Activated CD8-positive, alpha-beta memory T cell treated with anti-CD3 and anti-CD28 coated beads for 24 hours (primary cell): ENCODE measurements around the gene COL11A1.
"Not testable (repeated sequence)": the region's sequence is repeated elsewhere in the genome, so short reads cannot be mapped to it uniquely, and the experiment has no call there.

Experiments used
- DNase-seq: peaks from one replicate; pipeline ENCODE4 v3.0.0-alpha.2; 2020

Gene COL11A1

DNA sequence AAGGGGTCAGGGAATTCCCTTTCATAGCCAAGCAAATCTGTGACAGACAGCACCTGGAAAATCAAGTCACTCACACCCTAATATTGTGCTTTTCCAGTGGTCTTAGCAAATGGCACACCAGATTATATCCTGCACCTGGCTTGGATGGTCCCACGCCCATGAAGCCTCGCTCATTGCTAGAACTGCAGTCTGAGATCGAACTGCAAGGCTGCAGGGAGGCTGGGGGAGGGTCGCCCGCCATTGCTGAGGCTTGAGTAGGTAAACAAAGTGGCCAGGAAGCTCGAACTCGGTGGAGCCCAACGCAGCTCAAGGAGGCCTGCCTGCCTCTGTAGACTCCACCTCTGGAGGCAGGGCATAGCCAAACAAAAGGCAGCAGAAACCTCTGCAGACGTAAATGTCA lies 281.6 kb downstream of the COL11A1 start:
- DNase-seq: not testable (repeated sequence)
